ENCODE results near the gene HCFC1. TPM values are rescaled to one million over a fixed set of nuclear protein-coding genes. Genes with fewer than 3 reads are reported as not detected.

Gene HCFC1
- total and polyA plus RNA-seq, 9 of the 15 experiments (the other 6 are each of a cell fraction or from before 2014, with no cell fraction given), result 2.8 to 133 (median 17.1) TPM

DNA sequence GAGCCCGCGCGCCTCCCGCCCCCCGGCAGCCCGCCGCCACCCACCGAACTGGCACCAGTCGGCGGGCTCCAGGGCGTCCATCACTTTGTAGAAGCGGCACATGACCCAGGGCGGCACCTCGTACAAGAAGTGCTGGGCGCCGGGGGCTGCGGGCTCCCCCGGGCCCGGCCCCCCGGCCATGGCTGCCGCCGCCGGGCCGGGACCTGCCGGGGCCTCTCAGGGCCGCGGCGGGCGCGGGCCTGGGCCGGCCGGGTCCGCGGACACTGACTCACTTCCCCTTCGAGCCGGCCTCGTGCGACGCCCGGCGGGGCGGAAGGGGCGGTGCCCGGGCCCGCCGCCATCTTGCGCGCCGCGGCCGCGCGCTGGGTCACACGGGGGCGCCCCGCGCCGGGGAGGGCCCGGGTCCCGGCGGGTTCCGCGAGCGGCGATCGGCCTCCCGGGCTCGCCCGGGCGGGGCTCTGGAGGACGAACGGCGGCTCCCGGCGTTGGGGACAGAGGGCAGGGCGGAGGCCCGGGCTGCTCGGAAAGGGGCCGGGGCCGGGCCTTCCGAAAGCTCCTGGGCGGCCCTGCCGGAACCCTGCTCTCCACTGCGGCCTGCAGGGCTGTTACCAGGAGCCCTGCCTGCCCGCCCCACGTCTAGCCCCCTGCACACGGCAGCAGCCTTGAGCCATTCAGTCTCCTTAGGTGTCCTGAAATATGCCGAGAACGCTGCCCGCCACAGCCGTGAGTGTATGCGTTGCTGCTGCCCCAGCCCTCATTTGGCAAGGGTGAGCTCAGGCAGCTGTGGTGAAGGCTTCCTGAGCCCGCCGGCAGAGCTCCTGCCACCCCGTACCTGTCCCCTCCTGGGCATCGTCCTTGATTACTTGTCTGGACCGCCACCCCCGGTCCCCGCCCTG lies 48.3 kb upstream of the HCFC1 start, which contains the start of gene IRAK1:
Gene IRAK1 (minus strand): TSS at position 270 of the 896 bp plus-strand sequence. CDS start 90 bp downstream, at position 180.
- intact Hi-C loops (cut with micrococcal nuclease), result loop anchor here (2.0 to 5.0 kb wide), 2 partner anchors 49 to 72 kb away; partner anchors contain the start of gene HCFC1
- Histone ChIP-seq H3K9me3 (replicated peaks; ENCODE audit: control insufficient read depth, insufficient read depth, low read depth, low read length) (no peaks in the 10 kb centered on the region), H3K4me2 (ENCODE audit: insufficient read depth, low read length) (peak within 1 kb of the TSS; percentile 92), H3K4me3 (peak within 1 kb of the TSS; percentile 81), H3K79me2 (ENCODE audit: control insufficient read depth, insufficient read depth, low read length) (peaks cover 59% of the 10 kb centered on the region), H3K4me1 (replicated peaks in 1 of 2; ENCODE audit: control insufficient read depth in 2 of 2, insufficient read depth in 2 of 2, low read length in 2 of 2) (peaks cover 21 to 83% of the 10 kb centered on the region in 2 experiments), H3K9me1 (ENCODE audit: control insufficient read depth, insufficient read depth, low read length) (no peaks in the 10 kb centered on the region), H4K20me1 (replicated peaks; ENCODE audit: control insufficient read depth, insufficient read depth, low read length) (no peaks in the 10 kb centered on the region), H3K27me3 (ENCODE audit: control insufficient read depth in 2 of 2, insufficient read depth in 2 of 2, low read length in 2 of 2) (no peaks in the 10 kb centered on the region), H2AFZ (ENCODE audit: low read depth, low read length) (peak within 1 kb of the TSS; percentile 15; the same call in 1 of the 2 replicates), H3K36me3 (ENCODE audit: control insufficient read depth, insufficient read depth, low read length) (peaks cover 47% of the 10 kb centered on the region), H3K9ac (ENCODE audit: insufficient read depth in 1 of 2, low read depth in 2 of 2, low read length in 2 of 2) (peak within 1 kb of the TSS; percentile 95 to 99), H3K27ac (ENCODE audit: extremely low read depth, low read depth, low read length) (peak within 1 kb of the TSS; percentile 93)
- DNase-seq (ENCODE audit: extremely low read depth in 1 of 4, low spot score in 3 of 4) (peak; percentile 82 to 86 (median 86)), FAIRE-seq (no peak), ATAC-seq (peak; percentile 74)
- in situ Hi-C loops (cut with MboI), result no loop called here
- WGBS (ENCODE audit: insufficient coverage, low coverage, missing lambda C conversion rate), result under 1% methylated on average over 25 of the region's 99 CpGs
- ChIA-PET POLR2A (interaction anchor here (0.6 to 2.1 kb wide), 11 partner anchors 10 to 1083 kb away, joined by 3 to 11 read pairs (median 3); partner anchors contain the start of gene HCFC1), CTCF (ENCODE audit: low intra/inter-chr PET ratio) (interaction anchor here (0.6 to 1.0 kb wide), 2 partner anchors 45 to 73 kb away, joined by 5 to 6 read pairs; no protein-coding TSS in a partner anchor)
- BruUV-seq (replicated peaks), result no TSS peak
- TF ChIP-seq GATAD2B (IDR thresholded peaks at IDR 0.05; ENCODE audit: borderline replicate concordance) (peak; percentile 54; the same call in 1 of the 2 replicates), ZNF644 (tag; IDR thresholded peaks at IDR 0.05; ENCODE audit: low read depth) (peak; percentile 62; the same call in 1 of the 2 replicates), MYC (IDR thresholded peaks at IDR 0.05; ENCODE audit: low read depth, low read length) (peak; percentile 95), MYC (CRISPR knock-in tag; IDR thresholded peaks at IDR 0.05; ENCODE audit: borderline replicate concordance, low read depth) (no peak), NONO (IDR thresholded peaks at IDR 0.05; ENCODE audit: low read depth in 2 of 2, low read length in 1 of 2) (peak in 1 of 2 experiments; percentile 9; a peak in 2 of 4 replicates), SMARCB1 (IDR thresholded peaks at IDR 0.05; ENCODE audit: insufficient read length, low read depth) (no peak), KLF13 (tag; IDR thresholded peaks at IDR 0.05; ENCODE audit: borderline replicate concordance, low read depth) (no peak), BRCA1 (IDR thresholded peaks at IDR 0.05) (no peak), BRCA1 (CRISPR knock-in tag; IDR thresholded peaks at IDR 0.05) (no peak), HMGN3 (IDR thresholded peaks at IDR 0.05; ENCODE audit: borderline replicate concordance, extremely low read depth, insufficient read length, low read depth, low read length) (peak; percentile 29), RBFOX2 (IDR thresholded peaks at IDR 0.05; ENCODE audit: low read depth, low read length) (peak; percentile 55), SIN3A (IDR thresholded peaks at IDR 0.05; ENCODE audit: borderline replicate concordance in 2 of 2, control insufficient read depth in 1 of 2, low read depth in 2 of 2, low read length in 2 of 2) (peak; percentile 38 to 87; a peak in 1 of 4 replicates)
- TF ChIP-seq, protein P1, sequence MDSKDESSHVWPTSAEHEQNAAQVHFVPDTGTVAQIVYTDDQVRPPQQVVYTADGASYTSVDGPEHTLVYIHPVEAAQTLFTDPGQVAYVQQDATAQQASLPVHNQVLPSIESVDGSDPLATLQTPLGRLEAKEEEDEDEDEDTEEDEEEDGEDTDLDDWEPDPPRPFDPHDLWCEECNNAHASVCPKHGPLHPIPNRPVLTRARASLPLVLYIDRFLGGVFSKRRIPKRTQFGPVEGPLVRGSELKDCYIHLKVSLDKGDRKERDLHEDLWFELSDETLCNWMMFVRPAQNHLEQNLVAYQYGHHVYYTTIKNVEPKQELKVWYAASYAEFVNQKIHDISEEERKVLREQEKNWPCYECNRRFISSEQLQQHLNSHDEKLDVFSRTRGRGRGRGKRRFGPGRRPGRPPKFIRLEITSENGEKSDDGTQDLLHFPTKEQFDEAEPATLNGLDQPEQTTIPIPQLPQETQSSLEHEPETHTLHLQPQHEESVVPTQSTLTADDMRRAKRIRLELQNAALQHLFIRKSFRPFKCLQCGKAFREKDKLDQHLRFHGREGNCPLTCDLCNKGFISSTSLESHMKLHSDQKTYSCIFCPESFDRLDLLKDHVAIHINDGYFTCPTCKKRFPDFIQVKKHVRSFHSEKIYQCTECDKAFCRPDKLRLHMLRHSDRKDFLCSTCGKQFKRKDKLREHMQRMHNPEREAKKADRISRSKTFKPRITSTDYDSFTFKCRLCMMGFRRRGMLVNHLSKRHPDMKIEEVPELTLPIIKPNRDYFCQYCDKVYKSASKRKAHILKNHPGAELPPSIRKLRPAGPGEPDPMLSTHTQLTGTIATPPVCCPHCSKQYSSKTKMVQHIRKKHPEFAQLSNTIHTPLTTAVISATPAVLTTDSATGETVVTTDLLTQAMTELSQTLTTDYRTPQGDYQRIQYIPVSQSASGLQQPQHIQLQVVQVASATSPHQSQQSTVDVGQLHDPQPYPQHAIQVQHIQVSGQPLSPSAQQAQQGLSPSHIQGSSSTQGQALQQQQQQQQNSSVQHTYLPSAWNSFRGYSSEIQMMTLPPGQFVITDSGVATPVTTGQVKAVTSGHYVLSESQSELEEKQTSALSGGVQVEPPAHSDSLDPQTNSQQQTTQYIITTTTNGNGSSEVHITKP (IDR thresholded peaks at IDR 0.05; ENCODE audit: partially characterized antibody), result no peak
- TF ChIP-seq, protein P2, sequence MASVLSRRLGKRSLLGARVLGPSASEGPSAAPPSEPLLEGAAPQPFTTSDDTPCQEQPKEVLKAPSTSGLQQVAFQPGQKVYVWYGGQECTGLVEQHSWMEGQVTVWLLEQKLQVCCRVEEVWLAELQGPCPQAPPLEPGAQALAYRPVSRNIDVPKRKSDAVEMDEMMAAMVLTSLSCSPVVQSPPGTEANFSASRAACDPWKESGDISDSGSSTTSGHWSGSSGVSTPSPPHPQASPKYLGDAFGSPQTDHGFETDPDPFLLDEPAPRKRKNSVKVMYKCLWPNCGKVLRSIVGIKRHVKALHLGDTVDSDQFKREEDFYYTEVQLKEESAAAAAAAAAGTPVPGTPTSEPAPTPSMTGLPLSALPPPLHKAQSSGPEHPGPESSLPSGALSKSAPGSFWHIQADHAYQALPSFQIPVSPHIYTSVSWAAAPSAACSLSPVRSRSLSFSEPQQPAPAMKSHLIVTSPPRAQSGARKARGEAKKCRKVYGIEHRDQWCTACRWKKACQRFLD (CRISPR knock-in tag; IDR thresholded peaks at IDR 0.05), result 0 out of 2 replicates have a peak, but pooled peaks have one; percentile 39
